WTC11 (cell line): ENCODE measurements around the gene COL4A3. TPM values are rescaled to one million over a fixed set of nuclear protein-coding genes. Genes with fewer than 3 reads are reported as not detected.
A peak's percentile ranks its signal among the peaks of the same experiment; 100 is the strongest.

Experiments used
- ATAC-seq: fragments of 200-7000 bp; cut with Tn5 transposase; 2 replicates; pipeline ENCODE4 v1.10.0; 2021; ENCODE audit warnings: mild to moderate bottlenecking, moderate library complexity
- CTCF ChIA-PET: fragments of 300-600 bp; sonication (Branson Sonifier 250); formaldehyde crosslinking; loops from one replicate; lab custom pipeline; 2021; ENCODE audit warnings: antibody characterized with exemption; lab: Charles Lee
- POLR2A ChIA-PET: fragments of 350-600 bp; sonication (Branson Sonifier 250); formaldehyde crosslinking; loops from one replicate; lab custom pipeline; 2021; ENCODE audit warnings: antibody characterized with exemption; lab: Charles Lee
- DNase-seq: peaks from one replicate; pipeline ENCODE4 v3.0.0; 2021; ENCODE audit warnings: low spot score
- H3K27ac Mint-ChIP-seq: 2 replicates; pipeline ENCODE4 v1.8.0; 2021; ENCODE audit warnings: mixed read lengths
- H3K27me3 Mint-ChIP-seq: 2 replicates; pipeline ENCODE4 v1.8.0; 2021; ENCODE audit warnings: low read depth, mild to moderate bottlenecking, moderate library complexity, mixed read lengths
- H3K36me3 Mint-ChIP-seq: 2 replicates; pipeline ENCODE4 v1.8.0; 2021; ENCODE audit warnings: mixed read lengths
- H3K4me1 Mint-ChIP-seq: 2 replicates; pipeline ENCODE4 v1.8.0; 2022; ENCODE audit warnings: mixed read lengths
- H3K4me3 Mint-ChIP-seq: 2 replicates; pipeline ENCODE4 v1.8.0; 2021; ENCODE audit warnings: mild to moderate bottlenecking, moderate library complexity, mixed read lengths
- H3K9me3 Mint-ChIP-seq: 2 replicates; pipeline ENCODE4 v1.8.0; 2021; ENCODE audit warnings: mixed read lengths
- ATF3 ChIP-seq: sonication (generic); formaldehyde crosslinking; conservative IDR thresholded peaks from 2 replicates; pipeline ENCODE4 v1.8.1; 2022; ENCODE audit warnings: mild to moderate bottlenecking, missing genetic modification reagents
- E2F1 ChIP-seq: sonication (generic); formaldehyde crosslinking; IDR thresholded peaks from 2 replicates; pipeline ENCODE4 v1.8.0; 2022; ENCODE audit warnings: mild to moderate bottlenecking, missing genetic modification reagents
- EMX1 ChIP-seq: fragments of 250-450 bp; sonication (Bioruptor Pico); IDR thresholded peaks from 2 replicates; pipeline ENCODE4 v1.8.0; 2021; ENCODE audit warnings: mild to moderate bottlenecking
- FOXJ3 ChIP-seq: sonication (generic); formaldehyde crosslinking; IDR thresholded peaks from 2 replicates; pipeline ENCODE4 v1.9.0; 2021; ENCODE audit warnings: missing genetic modification reagents, mild to moderate bottlenecking, borderline replicate concordance
- GRHL2 ChIP-seq: fragments of 250-450 bp; sonication (Bioruptor Pico); IDR thresholded peaks from 2 replicates; pipeline ENCODE4 v1.8.0; 2022; ENCODE audit warnings: mild to moderate bottlenecking, moderate library complexity; ENCODE audit not compliant: insufficient replicate concordance, severe bottlenecking
- KAT7 ChIP-seq: sonication (generic); formaldehyde crosslinking; IDR thresholded peaks from 2 replicates; pipeline ENCODE4 v1.8.1; 2023; ENCODE audit warnings: missing genetic modification reagents, mild to moderate bottlenecking, borderline replicate concordance
- NFATC4 ChIP-seq: fragments of 250-450 bp; sonication (Bioruptor Pico); IDR thresholded peaks from 2 replicates; pipeline ENCODE4 v1.9.0; 2021; ENCODE audit warnings: mild to moderate bottlenecking
- NFE2L1 ChIP-seq: sonication (generic); formaldehyde crosslinking; IDR thresholded peaks from 2 replicates; pipeline ENCODE4 v1.8.1; 2023; ENCODE audit warnings: missing genetic modification reagents
- NR1H2 ChIP-seq: sonication (generic); formaldehyde crosslinking; IDR thresholded peaks from 2 replicates; pipeline ENCODE4 v1.9.0; 2021; ENCODE audit warnings: mild to moderate bottlenecking, moderate library complexity, missing genetic modification reagents
- NR3C1 ChIP-seq: sonication (generic); formaldehyde crosslinking; conservative IDR thresholded peaks from 2 replicates; pipeline ENCODE4 v1.8.1; 2023; ENCODE audit warnings: low read depth, mild to moderate bottlenecking, missing genetic modification reagents
- SMAD3 ChIP-seq: sonication (generic); formaldehyde crosslinking; IDR thresholded peaks from 2 replicates; pipeline ENCODE4 v1.8.0; 2022; ENCODE audit warnings: missing genetic modification reagents, mild to moderate bottlenecking, borderline replicate concordance
- SOX15 ChIP-seq: fragments of 250-450 bp; sonication (Bioruptor Pico); IDR thresholded peaks from 2 replicates; pipeline ENCODE4 v1.9.0; 2021; ENCODE audit warnings: mild to moderate bottlenecking
- TEAD4 ChIP-seq: sonication (generic); formaldehyde crosslinking; IDR thresholded peaks from 2 replicates; pipeline ENCODE4 v1.8.0; 2022; ENCODE audit warnings: mild to moderate bottlenecking, missing genetic modification reagents
- TP53 ChIP-seq: sonication (generic); formaldehyde crosslinking; IDR thresholded peaks from 2 replicates; pipeline ENCODE4 v1.8.1; 2023; ENCODE audit warnings: mild to moderate bottlenecking, missing genetic modification reagents
- ZNF121 ChIP-seq: sonication (generic); formaldehyde crosslinking; IDR thresholded peaks from 2 replicates; pipeline ENCODE4 v1.8.0; 2023; ENCODE audit warnings: missing genetic modification reagents
- ZNF138 ChIP-seq: sonication (generic); formaldehyde crosslinking; conservative IDR thresholded peaks from 2 replicates; pipeline ENCODE4 v1.8.1; 2022; ENCODE audit warnings: mild to moderate bottlenecking, moderate library complexity, missing genetic modification reagents
- ZNF396 ChIP-seq: fragments of 250-450 bp; sonication (Bioruptor Pico); IDR thresholded peaks from 2 replicates; pipeline ENCODE4 v1.8.0; 2021; ENCODE audit warnings: mild to moderate bottlenecking, moderate library complexity, borderline replicate concordance
- ZNF416 ChIP-seq: fragments of 250-450 bp; sonication (Bioruptor Pico); IDR thresholded peaks from 2 replicates; pipeline ENCODE4 v1.9.0; 2021; ENCODE audit warnings: mild to moderate bottlenecking, inconsistent platforms
- total RNA-seq: library from RNA; stranded (reverse); gene quantifications from 3 replicates; pipeline ENCODE4 v1.2.3, GENCODE V29; 2021
- TF ChIP-seq, protein P1 (sequence below): sonication (generic); formaldehyde crosslinking; conservative IDR thresholded peaks from 2 replicates; pipeline ENCODE4 v1.8.1; 2023; ENCODE audit warnings: mild to moderate bottlenecking, low read depth, missing genetic modification reagents, moderate library complexity
- TF ChIP-seq, protein P2 (sequence below): sonication (generic); formaldehyde crosslinking; IDR thresholded peaks from 2 replicates; pipeline ENCODE4 v1.8.0; 2023; ENCODE audit warnings: missing genetic modification reagents
- TF ChIP-seq, protein P3 (sequence below): fragments of 200-600 bp; IDR thresholded peaks from 2 replicates; pipeline ENCODE4 v1.8.0; 2022; ENCODE audit warnings: antibody characterized with exemption

COL4A3 gene
- total RNA-seq, 1 experiment from 2014 or later = 0.90 TPM

DNA sequence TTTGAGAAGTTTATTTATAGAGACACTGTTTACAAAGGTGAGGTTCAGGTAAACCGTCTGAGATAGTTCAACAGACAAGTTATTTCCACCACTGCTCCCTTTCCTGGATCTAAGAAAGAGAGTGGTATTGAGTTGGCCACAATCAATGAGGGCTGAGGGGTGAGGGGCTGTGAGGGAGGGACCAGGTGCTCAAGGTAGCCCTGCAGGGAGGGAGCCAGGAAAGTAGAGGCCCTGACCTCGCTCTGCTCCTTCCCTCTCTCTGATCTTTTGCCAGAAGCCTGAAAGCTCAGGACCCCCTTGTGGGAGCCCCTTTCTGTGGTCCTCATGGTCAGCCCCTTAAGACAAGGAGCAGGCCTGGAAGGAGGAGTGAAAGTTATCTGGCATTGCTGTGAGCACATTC is 29.8 kb downstream of the COL4A3 start:
- Mint-ChIP-seq H3K9me3 (0 out of 2 replicates have a peak, but pooled peaks cover 4% of the 10 kb centered on the region), H3K36me3 (no peaks in the 10 kb centered on the region), H3K4me3 (no peak overlapping the region), H3K27ac (no peak overlapping the region), H3K4me1 (peaks cover 21% of the 10 kb centered on the region), H3K27me3 (no peaks in the 10 kb centered on the region; the same call in 1 of the 2 replicates)
- CTCF ChIA-PET = no interaction called here
- DNase-seq = no peak
- TF ChIP-seq TP53 (CRISPR knock-in tag) (no peak), ATF3 (no peak), EMX1 (CRISPR knock-in tag) (no peak), ZNF121 (no peak), SMAD3 (CRISPR knock-in tag) (no peak), GRHL2 (CRISPR knock-in tag) (no peak), NFATC4 (CRISPR knock-in tag) (no peak), ZNF396 (CRISPR knock-in tag) (no peak), KAT7 (CRISPR knock-in tag) (no peak), NFE2L1 (no peak), FOXJ3 (no peak), ZNF416 (no peak), ZNF138 (CRISPR knock-in tag) (no peak), NR3C1 (CRISPR knock-in tag) (no peak), SOX15 (CRISPR knock-in tag) (no peak)
- TF ChIP-seq, protein P1, sequence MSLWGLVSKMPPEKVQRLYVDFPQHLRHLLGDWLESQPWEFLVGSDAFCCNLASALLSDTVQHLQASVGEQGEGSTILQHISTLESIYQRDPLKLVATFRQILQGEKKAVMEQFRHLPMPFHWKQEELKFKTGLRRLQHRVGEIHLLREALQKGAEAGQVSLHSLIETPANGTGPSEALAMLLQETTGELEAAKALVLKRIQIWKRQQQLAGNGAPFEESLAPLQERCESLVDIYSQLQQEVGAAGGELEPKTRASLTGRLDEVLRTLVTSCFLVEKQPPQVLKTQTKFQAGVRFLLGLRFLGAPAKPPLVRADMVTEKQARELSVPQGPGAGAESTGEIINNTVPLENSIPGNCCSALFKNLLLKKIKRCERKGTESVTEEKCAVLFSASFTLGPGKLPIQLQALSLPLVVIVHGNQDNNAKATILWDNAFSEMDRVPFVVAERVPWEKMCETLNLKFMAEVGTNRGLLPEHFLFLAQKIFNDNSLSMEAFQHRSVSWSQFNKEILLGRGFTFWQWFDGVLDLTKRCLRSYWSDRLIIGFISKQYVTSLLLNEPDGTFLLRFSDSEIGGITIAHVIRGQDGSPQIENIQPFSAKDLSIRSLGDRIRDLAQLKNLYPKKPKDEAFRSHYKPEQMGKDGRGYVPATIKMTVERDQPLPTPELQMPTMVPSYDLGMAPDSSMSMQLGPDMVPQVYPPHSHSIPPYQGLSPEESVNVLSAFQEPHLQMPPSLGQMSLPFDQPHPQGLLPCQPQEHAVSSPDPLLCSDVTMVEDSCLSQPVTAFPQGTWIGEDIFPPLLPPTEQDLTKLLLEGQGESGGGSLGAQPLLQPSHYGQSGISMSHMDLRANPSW (CRISPR knock-in tag) = no peak
- TF ChIP-seq, protein P2, sequence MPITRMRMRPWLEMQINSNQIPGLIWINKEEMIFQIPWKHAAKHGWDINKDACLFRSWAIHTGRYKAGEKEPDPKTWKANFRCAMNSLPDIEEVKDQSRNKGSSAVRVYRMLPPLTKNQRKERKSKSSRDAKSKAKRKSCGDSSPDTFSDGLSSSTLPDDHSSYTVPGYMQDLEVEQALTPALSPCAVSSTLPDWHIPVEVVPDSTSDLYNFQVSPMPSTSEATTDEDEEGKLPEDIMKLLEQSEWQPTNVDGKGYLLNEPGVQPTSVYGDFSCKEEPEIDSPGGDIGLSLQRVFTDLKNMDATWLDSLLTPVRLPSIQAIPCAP (CRISPR knock-in tag) = no peak
- TF ChIP-seq, protein P3, sequence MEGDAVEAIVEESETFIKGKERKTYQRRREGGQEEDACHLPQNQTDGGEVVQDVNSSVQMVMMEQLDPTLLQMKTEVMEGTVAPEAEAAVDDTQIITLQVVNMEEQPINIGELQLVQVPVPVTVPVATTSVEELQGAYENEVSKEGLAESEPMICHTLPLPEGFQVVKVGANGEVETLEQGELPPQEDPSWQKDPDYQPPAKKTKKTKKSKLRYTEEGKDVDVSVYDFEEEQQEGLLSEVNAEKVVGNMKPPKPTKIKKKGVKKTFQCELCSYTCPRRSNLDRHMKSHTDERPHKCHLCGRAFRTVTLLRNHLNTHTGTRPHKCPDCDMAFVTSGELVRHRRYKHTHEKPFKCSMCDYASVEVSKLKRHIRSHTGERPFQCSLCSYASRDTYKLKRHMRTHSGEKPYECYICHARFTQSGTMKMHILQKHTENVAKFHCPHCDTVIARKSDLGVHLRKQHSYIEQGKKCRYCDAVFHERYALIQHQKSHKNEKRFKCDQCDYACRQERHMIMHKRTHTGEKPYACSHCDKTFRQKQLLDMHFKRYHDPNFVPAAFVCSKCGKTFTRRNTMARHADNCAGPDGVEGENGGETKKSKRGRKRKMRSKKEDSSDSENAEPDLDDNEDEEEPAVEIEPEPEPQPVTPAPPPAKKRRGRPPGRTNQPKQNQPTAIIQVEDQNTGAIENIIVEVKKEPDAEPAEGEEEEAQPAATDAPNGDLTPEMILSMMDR = no peak
- TF ChIP-seq, all 79 proteins: peak for 0
- POLR2A ChIA-PET = no interaction called here
- peak; percentile 77 for ATAC-seq

DNA sequence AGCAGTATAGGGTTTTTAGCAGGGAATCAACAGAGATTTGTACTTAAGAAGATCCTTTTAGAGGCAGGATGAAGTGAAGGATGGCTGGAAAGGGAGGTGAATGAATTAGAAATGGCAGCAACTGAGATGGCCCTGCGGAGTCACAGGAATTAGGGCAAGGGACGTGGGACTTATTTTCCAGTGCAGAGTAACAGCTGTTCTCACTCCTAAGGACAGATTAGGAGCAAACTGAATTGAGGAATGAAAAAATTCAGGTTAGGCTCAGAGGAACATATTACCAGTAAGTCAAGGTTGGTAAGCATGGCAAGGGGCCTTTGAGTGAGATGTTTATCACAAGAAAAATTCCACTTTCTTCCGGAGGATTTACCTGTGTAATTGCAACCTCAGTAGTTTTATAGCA is 34.4 kb downstream of the COL4A3 start:
- CTCF ChIA-PET = no interaction called here
- H3K36me3 Mint-ChIP-seq = no peaks in the 10 kb centered on the region

More for the DNA sequence above, 34.4 kb downstream of the COL4A3 start:
- Mint-ChIP-seq H3K4me3 (no peak overlapping the region), H3K9me3 (0 out of 2 replicates have a peak, but pooled peaks cover 4% of the 10 kb centered on the region), H3K27ac (no peak overlapping the region), H3K27me3 (no peaks in the 10 kb centered on the region; the same call in 1 of the 2 replicates), H3K4me1 (peaks cover 3% of the 10 kb centered on the region; the same call in 1 of the 2 replicates)
- ATAC-seq (no peak), DNase-seq (no peak)
- no peak for TF ChIP-seq TEAD4 (CRISPR knock-in tag)
- TF ChIP-seq E2F1 (CRISPR knock-in tag) = no peak
- no peak for TF ChIP-seq ZNF416
- TF ChIP-seq, protein P1 (CRISPR knock-in tag) = no peak
- no peak for TF ChIP-seq NR1H2 (CRISPR knock-in tag)
- TF ChIP-seq, protein P2 (CRISPR knock-in tag) = no peak
- no peak for TF ChIP-seq ZNF121
- POLR2A ChIA-PET = no interaction called here
